SK-N-SH (cell line): ENCODE results near the gene NBL1.
"Not testable (repeated sequence)": the region's sequence is repeated elsewhere in the genome, so short reads cannot be mapped to it uniquely, and the experiment has no call there.

Source experiments
- CHD2 ChIP-seq: fragments of 150-350 bp; IDR thresholded peaks from 2 replicates; pipeline ENCODE4 v1.6.1; 2018; ENCODE audit warnings: low read length; ENCODE audit not compliant: partially characterized antibody
- TEAD4 ChIP-seq: IDR thresholded peaks from 2 replicates; pipeline ENCODE4 v1.4.0; 2012; ENCODE audit warnings: mild to moderate bottlenecking, borderline replicate concordance; ENCODE audit not compliant: insufficient read depth
- TF ChIP-seq, protein P1 (sequence below): fragments of 200-600 bp; sonication (generic); IDR thresholded peaks from 2 replicates; pipeline ENCODE4 v1.6.1; 2017; ENCODE audit warnings: antibody characterized with exemption, mild to moderate bottlenecking, moderate library complexity

DNA sequence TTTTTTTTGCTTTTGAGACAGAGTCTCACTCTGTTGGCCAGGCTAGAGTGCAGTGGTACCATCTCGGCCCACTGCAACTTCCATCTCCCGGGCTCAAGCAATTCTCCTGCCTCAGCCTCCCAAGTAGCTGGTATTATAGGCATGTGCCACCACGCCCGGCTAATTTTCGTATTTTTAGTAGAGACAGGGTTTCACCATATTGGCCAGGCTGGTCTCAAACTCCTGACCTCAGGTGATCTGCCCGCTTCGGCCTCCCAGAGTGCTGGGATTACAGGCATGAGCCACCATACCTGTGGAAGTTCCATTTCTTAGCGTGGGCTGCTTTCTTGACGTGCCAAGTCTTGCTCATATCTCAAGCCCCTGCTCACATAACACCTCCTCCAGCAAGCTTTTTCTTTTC lies 9.0 kb upstream of the NBL1 start:
- TF ChIP-seq, protein P1, sequence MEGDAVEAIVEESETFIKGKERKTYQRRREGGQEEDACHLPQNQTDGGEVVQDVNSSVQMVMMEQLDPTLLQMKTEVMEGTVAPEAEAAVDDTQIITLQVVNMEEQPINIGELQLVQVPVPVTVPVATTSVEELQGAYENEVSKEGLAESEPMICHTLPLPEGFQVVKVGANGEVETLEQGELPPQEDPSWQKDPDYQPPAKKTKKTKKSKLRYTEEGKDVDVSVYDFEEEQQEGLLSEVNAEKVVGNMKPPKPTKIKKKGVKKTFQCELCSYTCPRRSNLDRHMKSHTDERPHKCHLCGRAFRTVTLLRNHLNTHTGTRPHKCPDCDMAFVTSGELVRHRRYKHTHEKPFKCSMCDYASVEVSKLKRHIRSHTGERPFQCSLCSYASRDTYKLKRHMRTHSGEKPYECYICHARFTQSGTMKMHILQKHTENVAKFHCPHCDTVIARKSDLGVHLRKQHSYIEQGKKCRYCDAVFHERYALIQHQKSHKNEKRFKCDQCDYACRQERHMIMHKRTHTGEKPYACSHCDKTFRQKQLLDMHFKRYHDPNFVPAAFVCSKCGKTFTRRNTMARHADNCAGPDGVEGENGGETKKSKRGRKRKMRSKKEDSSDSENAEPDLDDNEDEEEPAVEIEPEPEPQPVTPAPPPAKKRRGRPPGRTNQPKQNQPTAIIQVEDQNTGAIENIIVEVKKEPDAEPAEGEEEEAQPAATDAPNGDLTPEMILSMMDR: not testable (repeated sequence)
- not testable (repeated sequence) for TF ChIP-seq TEAD4, CHD2
